GM12864 (cell line): ENCODE measurements around the gene P2RX4.
"Not testable (repeated sequence)": the region's sequence is repeated elsewhere in the genome, so short reads cannot be mapped to it uniquely, and the experiment has no call there.

Source experiments
- DNase-seq: peaks from one replicate; pipeline ENCODE4 v3.0.0-alpha.2; 2011; ENCODE audit warnings: low read depth
- H3K4me3 ChIP-seq: 2 replicates; pipeline ENCODE4 v1.5.1; 2011; ENCODE audit warnings: mild to moderate bottlenecking, low read depth, low read length, control low read depth
- TF ChIP-seq, protein P1 (sequence below): IDR thresholded peaks from 2 replicates; pipeline ENCODE4 v1.5.1; 2011; ENCODE audit warnings: low read depth, mild to moderate bottlenecking, moderate library complexity, low read length, control low read depth, inconsistent platforms; ENCODE audit errors: missing control alignments

The P2RX4 gene

DNA sequence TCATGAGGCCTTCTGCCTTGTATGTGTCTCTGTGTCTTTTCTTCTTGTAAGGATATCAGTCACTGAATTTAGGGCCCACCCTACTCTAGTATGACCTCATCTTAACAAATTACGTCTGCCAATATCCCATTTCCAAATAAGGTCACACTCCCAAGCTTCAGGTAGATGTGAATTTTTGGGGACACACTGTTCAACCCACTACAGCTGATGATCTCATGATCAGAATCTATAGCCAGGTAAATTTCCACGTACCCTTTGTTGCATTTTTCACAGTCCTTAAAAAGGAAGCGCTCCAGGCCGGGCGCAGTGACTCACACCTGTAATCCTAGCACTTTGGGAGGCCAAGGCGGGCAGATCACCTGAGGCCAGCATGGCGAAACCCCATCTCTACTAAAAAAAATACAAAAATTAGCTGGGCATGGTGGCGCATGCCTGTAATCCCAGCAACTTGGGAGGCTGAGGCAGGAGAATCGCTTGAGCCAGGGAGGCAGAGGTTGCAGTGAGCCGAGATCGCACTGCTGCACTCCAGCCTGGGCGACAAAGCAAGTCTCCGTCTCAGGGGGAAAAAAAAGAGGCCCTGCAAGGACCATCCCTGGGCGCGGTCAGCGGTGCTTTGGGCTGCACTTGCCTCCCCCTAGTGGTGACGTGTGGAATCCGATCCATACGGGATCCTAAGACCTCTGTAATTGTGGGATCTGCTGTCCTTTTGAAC is 20.1 kb downstream of the P2RX4 start:
- not testable (repeated sequence) for H3K4me3 ChIP-seq, DNase-seq
- TF ChIP-seq, protein P1, sequence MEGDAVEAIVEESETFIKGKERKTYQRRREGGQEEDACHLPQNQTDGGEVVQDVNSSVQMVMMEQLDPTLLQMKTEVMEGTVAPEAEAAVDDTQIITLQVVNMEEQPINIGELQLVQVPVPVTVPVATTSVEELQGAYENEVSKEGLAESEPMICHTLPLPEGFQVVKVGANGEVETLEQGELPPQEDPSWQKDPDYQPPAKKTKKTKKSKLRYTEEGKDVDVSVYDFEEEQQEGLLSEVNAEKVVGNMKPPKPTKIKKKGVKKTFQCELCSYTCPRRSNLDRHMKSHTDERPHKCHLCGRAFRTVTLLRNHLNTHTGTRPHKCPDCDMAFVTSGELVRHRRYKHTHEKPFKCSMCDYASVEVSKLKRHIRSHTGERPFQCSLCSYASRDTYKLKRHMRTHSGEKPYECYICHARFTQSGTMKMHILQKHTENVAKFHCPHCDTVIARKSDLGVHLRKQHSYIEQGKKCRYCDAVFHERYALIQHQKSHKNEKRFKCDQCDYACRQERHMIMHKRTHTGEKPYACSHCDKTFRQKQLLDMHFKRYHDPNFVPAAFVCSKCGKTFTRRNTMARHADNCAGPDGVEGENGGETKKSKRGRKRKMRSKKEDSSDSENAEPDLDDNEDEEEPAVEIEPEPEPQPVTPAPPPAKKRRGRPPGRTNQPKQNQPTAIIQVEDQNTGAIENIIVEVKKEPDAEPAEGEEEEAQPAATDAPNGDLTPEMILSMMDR = peak; percentile 79

DNA sequence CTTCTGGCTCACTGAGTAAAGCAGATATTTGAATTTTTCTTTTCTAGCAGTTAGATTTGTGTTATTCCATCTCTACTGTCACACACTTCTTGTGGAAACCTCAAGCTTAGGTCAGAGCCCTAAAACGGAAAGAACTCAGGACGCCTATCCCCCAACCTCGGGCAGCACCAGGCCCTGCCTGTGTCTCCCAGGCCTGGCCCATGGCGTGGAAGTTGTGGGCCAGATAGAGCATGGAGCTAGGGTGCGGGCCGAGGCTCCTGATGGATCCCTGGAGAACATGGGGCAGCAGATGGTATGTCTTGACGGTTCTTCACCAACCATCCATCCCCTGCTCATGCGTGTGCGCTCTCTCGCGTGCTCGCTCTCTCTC is 20.6 kb downstream of the P2RX4 start:
- DNase-seq = no peak
- H3K4me3 ChIP-seq = no peak overlapping the region
- TF ChIP-seq, protein P1 = no peak

DNA sequence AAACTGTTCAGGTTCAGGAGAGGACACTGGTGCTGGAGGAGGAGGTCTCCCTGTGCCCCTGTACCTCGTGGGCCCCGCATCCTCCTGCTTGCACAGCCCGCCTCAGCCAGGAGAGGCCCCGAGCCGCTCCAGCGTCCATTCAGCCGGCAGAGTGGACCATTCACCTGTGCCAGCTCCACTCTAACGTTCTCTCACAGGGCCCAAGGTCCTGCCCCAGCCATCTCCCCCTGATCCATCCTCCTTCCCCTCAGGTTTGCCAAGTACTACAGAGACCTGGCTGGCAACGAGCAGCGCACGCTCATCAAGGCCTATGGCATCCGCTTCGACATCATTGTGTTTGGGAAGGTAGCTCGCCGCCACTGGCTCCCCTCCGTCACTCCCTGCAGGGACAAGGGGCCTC is 22.2 kb downstream of the P2RX4 start:
- TF ChIP-seq, protein P1 = no peak
- DNase-seq = no peak
- H3K4me3 ChIP-seq = no peak overlapping the region

DNA sequence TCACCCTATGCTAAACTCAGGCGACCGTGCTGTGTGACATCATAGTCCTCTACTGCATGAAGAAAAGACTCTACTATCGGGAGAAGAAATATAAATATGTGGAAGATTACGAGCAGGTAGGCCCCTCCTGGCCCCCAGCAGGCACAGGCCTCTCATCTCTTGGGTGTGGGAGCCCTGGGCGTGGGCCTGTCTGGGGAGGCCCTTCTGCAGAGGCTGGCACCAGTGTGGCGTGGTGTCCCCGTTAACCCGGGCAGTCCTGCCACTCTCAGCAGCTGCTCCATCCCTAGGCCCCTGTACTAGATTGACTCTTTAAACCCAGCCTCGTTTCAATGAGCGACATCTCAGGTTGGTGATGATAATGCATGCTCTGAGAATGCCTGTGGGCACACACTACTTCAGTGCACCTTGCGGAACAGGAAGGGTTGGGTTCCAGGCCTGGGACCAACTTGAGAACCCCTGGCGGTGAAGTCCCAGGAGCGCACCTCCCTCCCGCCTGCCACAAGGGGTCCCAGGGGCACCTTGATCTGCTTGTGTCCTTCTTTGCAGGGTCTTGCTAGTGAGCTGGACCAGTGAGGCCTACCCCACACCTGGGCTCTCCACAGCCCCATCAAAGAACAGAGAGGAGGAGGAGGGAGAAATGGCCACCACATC is 23.2 kb downstream of the P2RX4 start:
- DNase-seq = no peak
- TF ChIP-seq, protein P1 = no peak
- no peak overlapping the region for H3K4me3 ChIP-seq

DNA sequence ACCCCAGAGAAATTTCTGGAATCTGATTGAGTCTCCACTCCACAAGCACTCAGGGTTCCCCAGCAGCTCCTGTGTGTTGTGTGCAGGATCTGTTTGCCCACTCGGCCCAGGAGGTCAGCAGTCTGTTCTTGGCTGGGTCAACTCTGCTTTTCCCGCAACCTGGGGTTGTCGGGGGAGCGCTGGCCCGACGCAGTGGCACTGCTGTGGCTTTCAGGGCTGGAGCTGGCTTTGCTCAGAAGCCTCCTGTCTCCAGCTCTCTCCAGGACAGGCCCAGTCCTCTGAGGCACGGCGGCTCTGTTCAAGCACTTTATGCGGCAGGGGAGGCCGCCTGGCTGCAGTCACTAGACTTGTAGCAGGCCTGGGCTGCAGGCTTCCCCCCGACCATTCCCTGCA is 23.7 kb downstream of the P2RX4 start:
- TF ChIP-seq, protein P1 = no peak
- no peak for DNase-seq
- H3K4me3 ChIP-seq = no peak overlapping the region

DNA sequence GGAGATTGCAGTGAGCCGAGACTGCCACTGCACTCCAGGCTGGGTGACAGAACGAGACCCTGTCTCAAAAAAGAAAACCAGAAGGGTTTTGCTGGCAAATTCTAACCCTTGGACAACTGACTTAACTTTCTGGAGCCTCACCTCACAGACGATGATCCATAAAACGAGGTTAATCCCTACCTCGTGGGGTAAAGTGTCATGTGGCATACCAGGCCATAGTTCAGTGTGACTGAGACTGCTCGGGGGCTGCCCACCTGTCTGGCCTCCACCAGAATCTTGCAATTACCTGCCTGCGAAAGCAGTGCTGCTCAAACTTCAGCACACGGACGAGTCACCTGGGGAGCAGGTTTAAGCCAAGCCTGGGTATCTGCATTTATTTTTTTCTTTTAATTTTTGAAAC is 26.8 kb downstream of the P2RX4 start:
- H3K4me3 ChIP-seq = no peak overlapping the region
- DNase-seq = no peak
- TF ChIP-seq, protein P1 = no peak

DNA sequence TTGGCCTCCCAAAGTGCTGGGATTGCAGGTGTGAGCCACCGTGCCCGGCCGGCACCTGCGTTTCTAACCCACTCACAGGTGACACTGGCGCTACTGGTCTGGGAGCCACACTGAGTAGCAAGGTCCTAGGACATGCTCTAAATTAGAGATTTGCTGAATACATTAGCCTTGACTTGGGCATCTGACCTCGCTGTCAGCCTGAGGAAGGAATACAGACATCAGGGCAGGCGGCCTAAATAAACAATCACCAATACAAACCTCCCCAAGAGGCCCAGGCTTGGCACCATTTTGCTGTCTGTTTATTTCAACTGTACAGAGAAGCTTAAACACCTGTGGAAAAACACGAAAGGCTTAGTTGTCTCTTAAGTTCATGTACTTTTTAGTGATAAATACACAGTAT is 27.5 kb downstream of the P2RX4 start:
- DNase-seq = no peak
- no peak overlapping the region for H3K4me3 ChIP-seq
- TF ChIP-seq, protein P1 = no peak
